ENCODE measurements around the gene KLHL6.

KLHL6 gene

GRCh38 chr3:183439515-183439914 lies 116.0 kb downstream of the KLHL6 start:
- peaks cover 12 to 14% of the 10 kb centered on the region in 2 donors for H3K4me1 Mint-ChIP-seq
- peaks cover 7% of the 10 kb centered on the region in 2 donors for H3K36me3 Mint-ChIP-seq
- ATAC-seq (replicated peaks) (no peak), DNase-seq (no peak)
- H3K9me3 Mint-ChIP-seq: peaks cover 11 to 14% of the 10 kb centered on the region in 2 donors
- no peak overlapping the region for H3K4me3 Mint-ChIP-seq
- no peak overlapping the region for H3K27ac Mint-ChIP-seq
- H3K27me3 Mint-ChIP-seq: peaks cover 8 to 13% of the 10 kb centered on the region in 2 donors

DNA sequence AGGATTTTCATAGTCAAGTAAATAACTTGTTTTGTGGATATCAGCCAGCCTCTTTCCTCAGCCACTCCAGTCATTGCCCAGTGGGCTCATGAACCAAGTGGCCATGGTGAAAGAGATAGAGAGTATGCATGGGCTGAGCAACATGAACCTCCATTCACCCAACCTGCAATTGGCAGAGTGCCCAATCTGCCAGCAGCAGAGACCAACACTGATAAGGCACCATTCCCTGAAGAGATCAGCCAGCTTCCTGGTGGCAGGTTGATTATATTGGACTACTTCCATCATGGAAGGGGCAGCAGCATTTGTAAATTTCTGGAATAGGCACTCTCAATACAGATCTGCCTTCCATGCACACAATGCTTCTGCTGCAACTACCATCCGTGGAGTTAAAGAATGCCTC lies 116.8 kb downstream of the KLHL6 start:
- DNase-seq: no peak
- H3K9me3 Mint-ChIP-seq: peaks cover 10 to 13% of the 10 kb centered on the region in 2 donors
- peaks cover 16 to 17% of the 10 kb centered on the region in 2 donors for H3K27me3 Mint-ChIP-seq
- H3K27ac Mint-ChIP-seq: no peak overlapping the region
- H3K4me3 Mint-ChIP-seq: no peak overlapping the region
- peaks cover 7% of the 10 kb centered on the region in 2 donors for H3K36me3 Mint-ChIP-seq
- H3K4me1 Mint-ChIP-seq: peaks cover 12 to 14% of the 10 kb centered on the region in 2 donors
- no peak for ATAC-seq (replicated peaks)

GRCh38 chr3:183437666-183438564 lies 117.6 kb downstream of the KLHL6 start:
- Mint-ChIP-seq H3K9me3 (peaks cover 2 to 6% of the 10 kb centered on the region in 2 donors), H3K27ac (no peak overlapping the region), H3K4me3 (no peak overlapping the region), H3K27me3 (peaks cover 14 to 22% of the 10 kb centered on the region in 2 donors), H3K36me3 (no peaks in the 10 kb centered on the region), H3K4me1 (peaks cover 11 to 12% of the 10 kb centered on the region in 2 donors)
- ATAC-seq (replicated peaks) (no peak), DNase-seq (no peak)

Data from stimulated activated naive B cell treated with anti-CD40 and anti-IgM and Interleukin-4, amounts not matched to agents 10 μg/mL and 1 μg/mL and 100 μg/mL, for 72 hours (primary cell).